Cardiac septum (tissue), 1 donor: ENCODE data around the gene CA9. TPM values are rescaled to one million over a fixed set of nuclear protein-coding genes. Genes with fewer than 3 reads are reported as not detected.

Experiments used
- DNase-seq: peaks from one replicate; pipeline ENCODE4 v3.0.0-alpha.2; 2020; ENCODE audit warnings: low spot score
- intact Hi-C: fragments of 100-400 bp; cut with DNase I; formaldehyde crosslinking; loops from one replicate; pipeline ENCODE4 v1.14.0; 2022
- total RNA-seq: library from RNA; stranded (reverse); fragmentation: NEBNext Ultra II Directional; extraction: Animal tissue kit (Norgen Biotek cat#: 25700); gene quantifications from one replicate; pipeline ENCODE4 v1.2.1, GENCODE V29; 2021
- donor health status: DM: no; HTN: no; CAD: no.

Gene CA9
- total RNA-seq, 1 donor from 2014 or later = 0.48 TPM

GRCh38 chr9:35687972-35688557 lies 14.3 kb downstream of the CA9 start:
- DNase-seq = no peak

GRCh38 chr9:35688558-35689541 lies 15.1 kb downstream of the CA9 start:
- no peak for DNase-seq
- intact Hi-C loops = no loop called here

More at GRCh38 chr9:35687972-35688557, 14.3 kb downstream of the CA9 start:
- intact Hi-C loops = no loop called here

- intact Hi-C loops = loop anchor here (1.0 to 2.0 kb wide), 3 partner anchors 31 to 85 kb away; partner anchors contain the start of genes CCDC107, CREB3, RMRP and TLN1
- peak; percentile 89 for DNase-seq
Observed at GRCh38 chr9:35689542-35690293, 16.0 kb downstream of the CA9 start, which contains the start of gene TPM2. TPM2 (minus strand) TSS chr9:35689925; CDS start chr9:35689817, 108 bp downstream.

DNA sequence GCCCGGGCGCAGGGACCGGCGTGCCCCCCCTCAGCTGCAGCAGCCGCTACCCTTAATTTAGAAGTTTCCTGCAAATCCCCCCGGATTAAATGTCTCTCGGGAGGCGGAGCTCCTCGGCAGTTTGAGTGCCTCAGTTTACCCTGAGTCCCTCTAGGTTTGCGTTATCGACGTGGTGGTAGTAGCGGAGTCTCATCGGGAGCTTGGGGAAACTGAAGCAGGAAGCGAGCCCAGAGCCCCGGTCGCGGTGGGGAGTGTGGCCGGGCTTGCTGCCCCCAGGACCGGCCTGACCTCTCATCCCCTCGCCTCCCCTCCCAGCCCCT lies 16.5 kb downstream of the CA9 start:
- no peak for DNase-seq
- intact Hi-C loops = loop anchor here (1.0 to 2.0 kb wide), 3 partner anchors 31 to 86 kb away; partner anchors contain the start of genes CCDC107, CREB3, RMRP and TLN1

DNA sequence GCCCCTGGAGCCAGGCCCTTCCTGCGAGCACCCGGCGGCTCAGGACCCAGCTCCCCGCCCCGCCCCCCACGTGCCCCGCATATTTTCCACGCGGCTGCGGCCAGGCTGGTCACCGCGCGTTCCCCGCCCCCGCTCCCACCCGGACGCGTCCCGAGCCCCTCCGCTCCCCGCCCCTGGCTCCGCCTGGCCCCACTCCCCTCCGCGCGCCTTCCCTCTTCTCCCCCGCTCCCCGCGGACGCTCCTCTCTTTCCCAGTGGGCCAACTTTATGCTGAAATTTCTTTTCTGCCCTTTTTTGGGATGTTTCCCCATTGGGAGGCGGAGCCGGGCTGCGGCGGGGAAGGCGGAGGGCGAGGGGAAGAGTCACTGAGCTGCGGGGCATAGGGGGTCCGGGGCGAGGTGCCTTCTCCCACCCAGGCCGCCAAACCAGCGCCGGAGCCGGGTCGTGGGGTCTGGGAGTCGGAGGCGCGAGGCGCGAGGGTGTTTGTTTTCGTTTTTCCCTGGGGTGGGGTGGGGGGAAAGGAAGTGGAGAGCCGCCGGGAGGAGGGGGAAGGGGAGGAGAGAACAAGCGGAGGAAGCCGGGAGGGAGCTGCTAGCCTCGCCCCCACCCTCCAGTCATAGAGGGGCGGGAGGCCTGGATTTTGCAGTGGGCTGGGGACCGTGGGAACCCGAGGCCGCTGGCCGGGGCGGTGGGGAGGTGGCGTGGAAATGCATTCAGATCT lies 17.0 kb downstream of the CA9 start:
- DNase-seq = peak; percentile 88
- intact Hi-C loops = loop anchor here (1.0 to 2.0 kb wide), 3 partner anchors 32 to 86 kb away; partner anchors contain the start of genes CCDC107, CREB3, RMRP and TLN1

DNA sequence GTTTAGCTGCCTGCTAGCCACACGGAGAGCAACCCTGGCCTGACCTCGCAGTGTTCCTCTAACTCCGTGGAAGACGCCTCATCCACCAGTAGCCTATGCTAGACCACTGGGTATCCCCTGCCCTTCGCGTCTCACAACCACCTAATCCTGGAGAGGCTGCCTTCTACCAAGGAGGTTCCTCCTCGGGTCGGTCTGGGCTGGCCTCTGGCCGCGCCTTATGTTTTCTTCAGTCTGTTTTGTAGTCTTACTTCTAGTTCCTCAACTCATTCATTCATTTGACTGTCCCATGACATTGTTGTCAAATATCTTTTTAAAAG lies 17.6 kb downstream of the CA9 start:
- intact Hi-C loops = loop anchor here (2.0 kb wide), 1 partner anchor 32 kb away; the partner anchor contains the start of genes CCDC107 and RMRP
- DNase-seq = no peak

GRCh38 chr9:35691757-35692301 lies 18.1 kb downstream of the CA9 start:
- intact Hi-C loops = loop anchor here (2.0 kb wide), 1 partner anchor 33 kb away; the partner anchor contains the start of genes CCDC107 and RMRP
- DNase-seq = no peak

GRCh38 chr9:35695943-35696401 lies 22.2 kb downstream of the CA9 start:
- no peak for DNase-seq
- intact Hi-C loops = no loop called here

- intact Hi-C loops = no loop called here
- no peak for DNase-seq
Observed at GRCh38 chr9:35696520-35697215, 22.9 kb downstream of the CA9 start.

DNA sequence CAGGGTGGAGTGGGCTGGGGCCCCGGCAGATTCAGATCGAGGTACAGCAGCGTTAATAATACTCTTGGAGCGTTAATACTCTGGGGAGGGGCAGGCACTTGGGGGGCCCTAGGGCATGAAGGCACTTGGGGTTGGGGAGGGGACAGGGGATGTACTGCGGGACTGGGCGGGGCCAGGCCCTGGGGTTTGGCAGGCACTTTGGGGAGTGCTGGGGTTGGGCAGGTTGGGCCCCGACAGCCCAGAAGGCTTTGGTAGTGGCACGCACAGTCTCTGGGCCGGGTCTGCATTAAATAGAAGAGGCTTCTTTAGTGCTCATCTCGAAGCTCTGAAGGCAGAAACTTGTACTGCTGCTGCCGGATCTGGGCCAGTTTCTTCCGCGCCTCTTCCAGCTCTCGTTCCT lies 23.8 kb downstream of the CA9 start:
- no peak for DNase-seq
- intact Hi-C loops = no loop called here

- DNase-seq = no peak
- intact Hi-C loops = no loop called here
Observed at GRCh38 chr9:35698231-35698630, 24.5 kb downstream of the CA9 start.

DNA sequence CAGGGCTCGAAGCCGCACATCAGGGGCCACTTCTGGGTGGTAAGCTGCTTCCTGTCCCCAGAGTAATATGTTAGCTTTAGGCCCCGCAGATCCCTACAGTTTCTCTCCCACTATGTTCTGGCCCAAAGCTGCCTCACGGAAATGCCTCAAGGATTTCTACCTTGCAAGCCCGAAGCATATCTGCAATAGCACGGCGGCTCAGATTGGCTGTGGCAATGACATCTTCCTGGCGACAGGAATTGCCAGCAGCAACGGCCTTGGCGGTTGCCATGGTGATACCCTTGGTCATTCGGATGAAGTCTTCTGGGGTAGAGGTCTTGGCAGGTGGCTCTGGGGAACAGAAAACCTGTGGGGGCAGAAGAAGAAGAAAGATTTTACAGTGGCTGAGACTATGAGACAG lies 26.3 kb downstream of the CA9 start:
- intact Hi-C loops = no loop called here
- DNase-seq = no peak

DNA sequence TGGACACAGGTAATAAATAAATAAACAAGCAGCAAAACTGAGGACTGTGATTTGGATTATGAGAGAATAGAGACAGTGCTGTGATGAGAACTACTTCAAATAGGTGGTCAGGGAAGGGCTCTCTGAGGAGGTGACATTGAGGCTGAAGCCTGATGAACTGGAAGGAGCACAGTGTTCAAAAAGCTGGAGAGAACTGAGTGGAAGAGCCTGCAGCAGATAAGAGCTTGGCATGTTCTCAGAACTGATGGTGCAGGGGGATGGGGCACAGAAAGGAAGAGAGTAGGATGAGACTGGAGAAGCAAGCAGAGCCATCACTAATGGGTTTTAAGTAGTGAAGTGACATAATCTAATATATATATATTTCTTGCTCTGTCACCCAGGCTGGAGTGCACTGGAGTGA lies 27.2 kb downstream of the CA9 start:
- no peak for DNase-seq
- intact Hi-C loops = no loop called here

DNA sequence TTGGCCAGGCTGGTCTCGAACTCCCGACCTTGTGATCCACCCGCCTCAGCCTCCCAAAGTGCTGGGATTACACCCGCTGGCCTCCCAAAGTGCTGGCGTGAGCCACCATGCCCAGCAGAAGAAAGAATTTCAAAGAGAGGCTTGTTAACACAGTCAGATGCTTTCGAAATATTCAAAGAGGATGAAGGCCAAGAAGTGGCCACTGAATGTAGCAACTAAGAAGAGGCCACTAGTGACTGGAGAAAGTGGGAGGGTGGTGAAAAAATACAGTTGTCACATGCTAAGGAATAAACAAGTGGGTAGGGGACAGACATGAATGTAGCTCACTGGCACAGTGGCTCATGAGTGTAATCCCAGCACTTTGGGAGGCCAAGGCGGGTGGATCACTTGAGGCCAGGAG lies 29.0 kb downstream of the CA9 start:
- DNase-seq = no peak
- intact Hi-C loops = no loop called here

- DNase-seq = no peak
- intact Hi-C loops = no loop called here
Observed at GRCh38 chr9:35703906-35704672, 30.4 kb downstream of the CA9 start.

- intact Hi-C loops = no loop called here
- no peak for DNase-seq
Observed at GRCh38 chr9:35705372-35705771, 31.6 kb downstream of the CA9 start.

DNA sequence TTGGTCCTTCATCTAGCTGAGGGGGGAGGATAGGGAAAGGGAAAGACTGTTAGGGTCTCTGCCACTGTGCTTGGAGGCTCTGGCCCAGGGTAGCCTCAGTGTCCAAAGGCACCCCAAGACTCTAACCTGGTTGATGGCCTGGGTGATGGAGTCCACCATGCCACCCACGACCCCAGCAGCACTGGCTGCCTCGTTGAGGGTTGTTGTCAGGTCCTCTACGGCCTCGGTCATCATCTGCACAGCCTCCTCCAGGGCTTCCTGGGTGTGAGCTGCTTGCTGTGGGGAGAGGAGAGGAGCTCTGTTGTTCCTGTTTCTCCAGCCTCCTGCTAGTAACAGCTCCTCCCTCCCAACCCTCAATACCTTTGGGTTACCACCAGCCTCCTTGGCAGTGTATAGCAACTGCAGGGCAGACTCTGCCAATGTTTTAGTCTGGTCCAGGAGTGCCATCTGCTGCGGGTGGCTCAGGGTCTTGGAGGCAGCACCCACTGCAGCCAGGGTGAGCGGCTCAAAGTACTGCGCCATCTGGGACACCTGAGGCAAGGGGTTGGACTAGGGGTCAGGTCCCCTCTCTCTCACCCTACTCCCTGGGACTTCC lies 32.2 kb downstream of the CA9 start:
- intact Hi-C loops = no loop called here
- no peak for DNase-seq
